ENCODE results near the gene ATG10. TPM values are rescaled to one million over a fixed set of nuclear protein-coding genes. Genes with fewer than 3 reads are reported as not detected.
A peak's percentile ranks its signal among the peaks of the same experiment; 100 is the strongest.
"Not testable (repeated sequence)": the region's sequence is repeated elsewhere in the genome, so short reads cannot be mapped to it uniquely, and the experiment has no call there.

The ATG10 gene
- 1 to 10 TPM; 4.5 to 7.3 TPM for total RNA-seq

DNA sequence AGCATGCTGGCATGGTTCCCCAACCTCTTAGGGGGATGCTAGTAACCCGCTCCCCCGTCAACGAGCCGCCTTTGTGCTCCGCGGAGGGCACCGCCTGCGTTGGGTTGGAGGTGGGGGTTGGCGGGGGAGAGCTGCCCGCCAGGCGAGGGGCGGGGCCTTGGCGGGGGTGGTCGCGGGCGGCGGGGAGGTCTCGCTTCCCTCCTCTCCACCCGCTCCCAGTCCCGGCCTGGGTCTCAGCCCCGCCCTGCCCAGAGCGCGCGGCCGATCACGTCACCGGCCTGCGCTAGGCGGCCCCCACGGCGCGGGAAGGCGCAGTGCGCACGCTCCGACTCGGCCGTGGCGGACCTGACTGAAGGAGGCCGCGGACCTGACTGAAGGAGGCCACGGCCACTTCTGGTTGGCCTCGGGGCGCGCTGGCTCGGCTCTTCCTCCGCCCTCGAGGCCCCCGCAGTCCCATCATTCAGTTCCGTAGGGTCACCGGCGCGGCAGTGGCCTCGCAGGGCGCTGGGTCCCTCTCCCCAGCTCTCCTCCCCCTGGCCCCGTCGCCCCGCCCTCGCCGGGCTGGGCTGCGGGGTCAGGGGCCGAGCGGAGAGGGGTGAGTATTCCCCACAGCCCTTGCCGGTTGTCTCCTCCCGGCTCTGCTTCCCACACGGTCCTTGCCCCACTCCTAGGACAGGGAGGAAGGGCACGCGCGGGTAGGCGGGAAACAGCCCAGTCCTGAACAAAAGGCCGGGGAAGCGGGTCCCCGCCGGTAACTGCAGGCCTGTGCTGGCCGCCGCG, at the start of gene ATG10:
ATG10 (plus strand) TSS at position 312 of the 780 bp plus-strand sequence. CDS start 15,548 bp downstream, outside the sequence.
- H3K27ac Mint-ChIP-seq = peak within 1 kb of the TSS; percentile 97 to 98
- DNase-seq (ENCODE audit: low spot score in 2 of 2) = peak; percentile 89 to 94
- peaks cover 0 to 6% of the 10 kb centered on the region in 2 donors for H3K36me3 Mint-ChIP-seq
- no peaks in the 10 kb centered on the region for H3K9me3 Mint-ChIP-seq
- ATAC-seq = peak; percentile 97

DNA sequence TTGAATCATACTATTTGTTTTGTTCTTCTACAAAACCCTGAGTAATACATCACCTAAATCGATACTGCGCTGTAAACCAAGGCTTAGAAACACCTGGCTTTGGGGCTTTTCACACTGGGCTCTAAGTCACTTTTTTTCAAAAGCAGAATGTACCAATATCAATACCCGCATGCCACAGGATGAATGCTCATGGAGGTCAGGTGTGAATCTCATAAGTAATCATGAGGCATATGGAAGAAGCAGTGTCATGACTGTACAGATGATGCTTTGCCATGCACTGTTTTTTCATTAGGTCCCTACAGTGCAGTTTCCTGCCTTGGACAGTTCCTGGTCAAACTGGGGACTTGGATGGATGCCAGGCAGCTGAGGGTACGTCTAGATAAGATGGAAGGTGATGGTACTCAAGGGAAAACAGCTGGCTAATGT, 49.0 kb upstream of the ATG10 start:
- Mint-ChIP-seq H3K27ac (no peak overlapping the region), H3K36me3 (peaks cover 0 to 2% of the 10 kb centered on the region in 2 donors), H3K9me3 (peaks cover 1 to 3% of the 10 kb centered on the region in 2 donors)
- no peak for DNase-seq (ENCODE audit: low spot score in 2 of 2)
- peak in 1 of 2 donors; percentile 92 for ATAC-seq

GRCh38 chr5:81924442-81924841, 47.4 kb upstream of the ATG10 start:
- Mint-ChIP-seq H3K36me3 (peaks cover 0 to 4% of the 10 kb centered on the region in 2 donors), H3K27ac (no peak overlapping the region), H3K9me3 (peaks cover 0 to 3% of the 10 kb centered on the region in 2 donors)
- DNase-seq (ENCODE audit: low spot score in 2 of 2) (no peak), ATAC-seq (no peak)

DNA sequence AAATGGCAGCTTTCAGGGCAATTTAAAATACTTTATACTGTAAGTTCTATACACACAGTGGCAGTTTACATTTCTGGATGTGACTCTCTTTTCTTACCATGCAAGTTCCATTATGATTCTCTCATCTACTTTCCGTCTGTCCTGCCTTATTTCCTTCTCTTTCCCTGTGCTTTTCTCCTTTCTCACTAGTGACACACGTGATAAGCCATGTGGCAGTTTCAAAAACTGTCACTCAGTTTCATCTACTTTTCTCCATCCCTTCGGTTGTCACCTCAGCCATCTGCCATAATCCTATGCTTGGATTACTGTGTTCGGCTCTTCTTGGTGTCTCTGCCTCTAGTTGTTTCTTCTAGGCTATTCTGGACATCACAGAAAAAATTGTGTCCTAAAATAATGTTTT, 46.8 kb upstream of the ATG10 start:
- Mint-ChIP-seq H3K9me3 (peaks cover 0 to 3% of the 10 kb centered on the region in 2 donors), H3K27ac (no peak overlapping the region), H3K36me3 (peaks cover 0 to 4% of the 10 kb centered on the region in 2 donors)
- DNase-seq (ENCODE audit: low spot score in 2 of 2) = no peak
- no peak for ATAC-seq

DNA sequence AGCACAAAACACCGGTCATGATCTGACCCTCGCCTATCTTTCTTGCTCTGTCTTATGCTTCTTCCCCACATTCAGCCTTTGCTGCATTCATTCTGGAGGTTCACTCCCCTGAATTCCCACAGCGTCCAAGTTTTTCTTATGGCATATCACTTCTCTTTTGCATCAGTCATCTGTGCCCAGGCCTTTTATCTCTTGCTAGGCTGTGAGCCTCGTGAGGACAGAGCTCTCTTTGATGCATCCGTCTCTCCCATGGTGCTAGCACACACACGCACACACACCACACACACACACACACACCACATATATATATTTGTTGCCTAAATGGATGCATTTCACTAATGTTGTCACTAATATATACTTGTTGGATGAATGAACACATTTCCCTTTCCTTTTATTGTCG, 45.8 kb upstream of the ATG10 start:
- ATAC-seq = no peak
- no peak overlapping the region for H3K27ac Mint-ChIP-seq
- no peak for DNase-seq (ENCODE audit: low spot score in 2 of 2)
- H3K36me3 Mint-ChIP-seq = peaks cover 0 to 4% of the 10 kb centered on the region in 2 donors
- H3K9me3 Mint-ChIP-seq = peaks cover 0 to 3% of the 10 kb centered on the region in 2 donors

GRCh38 chr5:81936066-81936465, 35.8 kb upstream of the ATG10 start:
- H3K9me3 Mint-ChIP-seq = peaks cover 3 to 9% of the 10 kb centered on the region in 2 donors
- no peak overlapping the region for H3K27ac Mint-ChIP-seq
- ATAC-seq = no peak
- H3K36me3 Mint-ChIP-seq = peaks cover 2 to 3% of the 10 kb centered on the region in 2 donors
- DNase-seq (ENCODE audit: low spot score in 2 of 2) = no peak

GRCh38 chr5:81936750-81937149, 35.1 kb upstream of the ATG10 start:
- DNase-seq (ENCODE audit: low spot score in 2 of 2) = no peak
- Mint-ChIP-seq H3K9me3 (peaks cover 8 to 15% of the 10 kb centered on the region in 2 donors), H3K27ac (no peak overlapping the region), H3K36me3 (peaks cover 9% of the 10 kb centered on the region in 2 donors)
- no peak for ATAC-seq

- no peak for ATAC-seq
- Mint-ChIP-seq H3K27ac (no peak overlapping the region), H3K9me3 (peaks cover 18 to 23% of the 10 kb centered on the region in 2 donors)
Measured at GRCh38 chr5:81942746-81943145, 29.1 kb upstream of the ATG10 start.

DNA sequence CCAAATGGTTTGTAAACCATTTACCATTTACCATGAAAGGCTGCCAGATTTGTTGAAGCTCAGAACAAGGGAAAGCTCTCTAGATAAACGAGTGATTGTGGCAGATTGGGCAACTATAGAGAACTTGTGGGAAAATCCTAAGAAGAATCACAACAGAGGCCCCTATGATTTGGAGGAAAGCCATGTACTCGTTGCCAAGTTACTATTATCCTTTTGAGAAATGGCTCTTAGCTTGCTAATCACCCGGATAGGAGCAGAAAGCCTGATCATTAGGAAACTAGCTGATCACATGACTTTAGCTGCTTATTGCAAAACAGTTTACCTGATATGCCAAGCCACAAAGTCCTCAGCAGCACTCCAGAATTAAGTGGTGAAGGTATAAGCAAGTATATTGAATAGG, 23.5 kb upstream of the ATG10 start:
- no peak for ATAC-seq
- Mint-ChIP-seq H3K9me3 (peaks cover under 1 to 3% of the 10 kb centered on the region in 2 donors), H3K36me3 (no peaks in the 10 kb centered on the region)

More at GRCh38 chr5:81942746-81943145, 29.1 kb upstream of the ATG10 start:
- H3K36me3 Mint-ChIP-seq = peaks cover 17 to 24% of the 10 kb centered on the region in 2 donors
- no peak for DNase-seq (ENCODE audit: low spot score in 2 of 2)

GRCh38 chr5:81949462-81949861, 22.4 kb upstream of the ATG10 start:
- ATAC-seq = no peak
- Mint-ChIP-seq H3K27ac (no peak overlapping the region), H3K36me3 (no peaks in the 10 kb centered on the region), H3K9me3 (peaks cover 0 to 3% of the 10 kb centered on the region in 2 donors)
- no peak for DNase-seq (ENCODE audit: low spot score in 2 of 2)

More for the DNA sequence above, 23.5 kb upstream of the ATG10 start:
- no peak for DNase-seq (ENCODE audit: low spot score in 2 of 2)
- H3K27ac Mint-ChIP-seq = peak overlapping the region in 1 of 2 donors; percentile 63

DNA sequence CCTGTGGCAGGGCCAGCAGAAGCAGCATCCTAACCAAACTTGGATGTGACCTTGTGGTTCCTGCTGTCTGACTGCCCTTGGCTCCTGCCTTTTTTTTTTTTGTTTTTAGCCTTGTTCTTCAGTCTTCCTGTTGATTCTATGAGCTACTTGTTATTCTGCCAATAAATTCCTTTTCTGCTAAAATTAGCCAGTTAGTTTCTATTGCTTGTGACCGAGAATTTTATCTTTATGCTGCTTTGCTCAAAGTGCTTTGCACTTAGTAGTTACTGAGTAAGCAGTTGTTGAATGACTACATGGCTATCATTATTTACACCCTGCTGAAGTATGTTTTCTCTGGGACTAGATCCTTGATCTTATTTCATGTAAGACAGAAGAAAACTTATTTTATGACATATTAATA, 20.8 kb upstream of the ATG10 start:
- H3K27ac Mint-ChIP-seq = no peak overlapping the region
- peaks cover 0 to 3% of the 10 kb centered on the region in 2 donors for H3K9me3 Mint-ChIP-seq
- ATAC-seq (no peak), DNase-seq (ENCODE audit: low spot score in 2 of 2) (no peak)
- no peaks in the 10 kb centered on the region for H3K36me3 Mint-ChIP-seq

DNA sequence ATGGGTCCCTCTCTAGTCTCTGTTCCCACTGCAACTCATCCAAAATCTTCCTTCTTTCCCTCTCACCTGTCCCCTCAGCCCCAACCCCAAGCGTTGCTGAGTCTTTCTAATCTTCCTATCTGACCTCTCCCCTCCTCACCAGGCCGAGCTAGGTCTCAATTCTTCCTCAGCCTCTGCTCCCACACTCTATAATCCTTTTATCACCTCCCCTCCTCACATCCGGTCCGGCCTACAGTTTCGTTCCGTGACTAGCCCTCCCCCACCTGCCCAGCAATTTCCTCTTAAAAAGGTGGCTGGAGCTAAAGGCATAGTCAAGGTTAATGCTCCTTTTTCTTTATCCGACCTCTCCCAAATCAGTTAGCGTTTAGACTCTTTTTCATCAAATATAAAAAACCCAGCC, 17.0 kb upstream of the ATG10 start:
- not testable (repeated sequence) for H3K36me3 Mint-ChIP-seq; DNase-seq (ENCODE audit: low spot score in 2 of 2); H3K9me3 Mint-ChIP-seq; ATAC-seq
- H3K27ac Mint-ChIP-seq = peak overlapping the region in 1 of 2 donors; percentile 31

DNA sequence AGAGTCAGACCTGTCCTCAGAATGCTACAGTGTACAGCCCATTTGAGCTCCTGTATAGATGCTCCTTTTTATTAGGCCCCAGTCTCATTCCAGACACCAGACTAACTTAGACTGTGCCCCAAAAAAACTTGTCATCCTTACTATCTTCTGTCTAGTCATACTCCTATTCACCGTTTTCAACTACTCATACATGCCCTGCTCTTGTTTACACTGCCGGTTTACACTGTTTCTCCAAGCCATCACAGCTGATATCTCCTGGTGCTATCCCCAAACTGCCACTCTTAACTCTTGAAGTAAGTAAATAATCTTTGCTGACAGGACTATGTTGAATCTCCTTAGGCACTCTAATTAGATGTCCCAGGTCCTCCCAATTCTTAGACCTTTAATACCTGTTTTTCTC, 13.7 kb upstream of the ATG10 start:
- not testable (repeated sequence) for DNase-seq (ENCODE audit: low spot score in 2 of 2); ATAC-seq; H3K36me3 Mint-ChIP-seq; H3K27ac Mint-ChIP-seq; H3K9me3 Mint-ChIP-seq

GRCh38 chr5:81961651-81962440, 10.0 kb upstream of the ATG10 start:
- DNase-seq (ENCODE audit: low spot score in 2 of 2) = no peak
- Mint-ChIP-seq H3K36me3 (no peaks in the 10 kb centered on the region), H3K27ac (no peak overlapping the region), H3K9me3 (no peaks in the 10 kb centered on the region)
- no peak for ATAC-seq

DNA sequence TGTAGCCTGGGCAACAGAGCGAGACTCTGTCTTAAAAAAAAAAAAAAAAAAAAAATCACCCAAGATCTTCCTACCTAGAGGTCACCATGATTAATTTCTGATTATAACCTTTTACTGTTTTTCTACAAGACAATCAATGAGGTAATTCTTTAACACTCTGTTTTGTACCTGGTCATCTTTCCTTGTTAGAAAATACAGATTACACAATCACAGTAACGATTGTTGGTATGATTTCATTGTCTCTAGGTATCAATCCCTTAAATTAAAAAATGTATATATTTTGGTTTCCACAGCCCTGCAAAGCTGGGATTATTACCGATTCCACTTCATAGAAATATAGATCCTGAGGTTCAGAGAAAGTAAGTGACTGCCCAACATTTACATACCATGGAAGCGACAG, 8.3 kb upstream of the ATG10 start:
- H3K36me3 Mint-ChIP-seq = no peaks in the 10 kb centered on the region
- no peaks in the 10 kb centered on the region for H3K9me3 Mint-ChIP-seq
- ATAC-seq (no peak), DNase-seq (ENCODE audit: low spot score in 2 of 2) (no peak)
- no peak overlapping the region for H3K27ac Mint-ChIP-seq

GRCh38 chr5:81965524-81965923, 6.3 kb upstream of the ATG10 start:
- no peak for ATAC-seq
- Mint-ChIP-seq H3K9me3 (no peaks in the 10 kb centered on the region), H3K36me3 (no peaks in the 10 kb centered on the region), H3K27ac (no peak overlapping the region)
- DNase-seq (ENCODE audit: low spot score in 2 of 2) = no peak

- DNase-seq (ENCODE audit: low spot score in 2 of 2) = no peak
- Mint-ChIP-seq H3K36me3 (peaks cover 0 to 6% of the 10 kb centered on the region in 2 donors), H3K9me3 (no peaks in the 10 kb centered on the region), H3K27ac (no peak overlapping the region)
- no peak for ATAC-seq
Measured at GRCh38 chr5:81969226-81969625, 2.6 kb upstream of the ATG10 start.

All from activated naive CD4-positive, alpha-beta T cell treated with anti-CD3 and anti-CD28 coated beads, Interleukin-2, amount 50 U/mL, for 72 hours (primary cell).